ELF-1 (cell line): ENCODE measurements around the gene KCTD16.

Experiments
- DNase-seq: peaks from one replicate; pipeline ENCODE4 v3.0.0-alpha.2; 2016; ENCODE audit warnings: low read depth, low spot score

The KCTD16 gene

DNA sequence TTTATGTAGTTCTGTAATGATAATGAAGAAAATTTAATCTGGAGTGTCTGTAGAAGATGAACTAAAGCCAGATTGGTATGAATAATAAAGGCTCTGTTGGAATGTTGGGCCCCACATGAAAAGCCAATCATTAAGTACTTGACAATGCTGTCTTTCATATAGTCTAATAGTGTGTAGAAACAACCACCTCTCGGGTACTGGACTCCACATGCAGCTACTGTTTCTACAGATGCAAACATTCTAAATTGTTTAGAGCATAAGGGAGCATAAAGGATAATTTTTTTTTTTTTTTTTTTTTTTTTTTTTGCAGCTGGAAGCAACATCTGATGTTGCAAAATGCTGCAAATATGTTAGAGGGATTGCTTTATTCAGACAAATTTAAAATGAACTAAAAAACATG is 354.3 kb downstream of the KCTD16 start:
- DNase-seq, result no peak

DNA sequence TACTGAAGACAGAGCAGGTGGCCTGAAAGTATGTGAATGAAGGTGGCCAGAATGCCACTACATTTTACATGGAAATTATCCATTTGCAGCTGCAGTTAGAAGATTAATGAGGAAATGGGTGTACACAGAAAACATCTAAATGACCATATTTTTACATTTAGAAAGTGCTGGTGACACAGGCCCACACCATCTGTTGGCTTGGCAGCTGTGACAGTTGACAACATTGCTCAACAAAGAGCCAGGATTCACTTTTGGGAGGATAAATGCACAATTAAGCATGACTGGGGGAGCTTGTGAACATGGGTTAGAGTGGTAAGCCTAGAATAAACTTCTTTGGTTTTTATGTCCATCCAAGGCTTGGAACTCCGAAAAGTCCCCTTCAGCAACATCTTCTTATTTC is 360.5 kb downstream of the KCTD16 start:
- no peak for DNase-seq
